Inferior parietal cortex (tissue), 1 donor: ENCODE results near the gene INTS1.
"Not testable (repeated sequence)": the region's sequence is repeated elsewhere in the genome, so short reads cannot be mapped to it uniquely, and the experiment has no call there.

Experiments used
- DNase-seq: peaks from one replicate; pipeline ENCODE4 v3.0.0-alpha.2; 2016; ENCODE audit errors: extremely low spot score

INTS1 gene

DNA sequence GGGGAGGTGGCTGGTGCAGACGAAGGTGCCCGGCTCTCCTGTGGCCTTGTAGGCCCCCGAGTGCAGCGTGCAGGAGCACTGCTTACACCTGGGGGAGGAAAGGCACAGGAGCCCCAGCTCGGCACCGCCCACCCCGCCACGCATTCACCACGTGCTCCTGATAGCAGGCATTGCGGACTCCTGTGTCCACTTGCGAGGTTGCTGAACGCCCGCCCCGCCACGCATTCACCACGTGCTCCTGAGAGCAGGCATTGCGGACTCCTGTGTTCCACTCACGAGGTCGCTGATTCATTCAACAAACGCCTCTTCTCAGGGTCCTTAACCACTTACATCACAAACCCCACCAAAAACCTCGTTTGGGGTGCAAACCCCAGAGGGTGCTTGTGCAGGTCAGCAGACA, 58.8 kb downstream of the INTS1 start:
- DNase-seq = no peak

DNA sequence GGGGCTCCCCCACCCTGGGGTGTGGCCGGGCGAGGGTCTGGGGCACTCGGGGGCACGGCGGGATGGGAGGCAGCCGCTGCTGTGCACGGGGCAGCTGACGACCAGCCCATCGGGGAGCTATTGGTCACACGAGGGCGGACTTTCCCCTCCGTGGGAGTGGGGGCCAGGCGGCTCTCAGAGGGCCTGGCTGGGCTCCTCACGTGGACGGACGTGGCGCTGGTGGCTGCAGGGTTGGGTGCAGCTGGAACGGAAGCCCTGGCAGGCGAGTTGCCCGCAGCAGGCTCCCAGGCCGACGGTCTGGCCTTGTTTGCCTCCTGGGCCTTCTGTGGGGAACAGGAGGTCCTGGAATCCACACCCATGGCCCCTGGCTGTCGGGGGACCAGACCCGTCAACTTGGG, 59.3 kb downstream of the INTS1 start:
- no peak for DNase-seq

DNA sequence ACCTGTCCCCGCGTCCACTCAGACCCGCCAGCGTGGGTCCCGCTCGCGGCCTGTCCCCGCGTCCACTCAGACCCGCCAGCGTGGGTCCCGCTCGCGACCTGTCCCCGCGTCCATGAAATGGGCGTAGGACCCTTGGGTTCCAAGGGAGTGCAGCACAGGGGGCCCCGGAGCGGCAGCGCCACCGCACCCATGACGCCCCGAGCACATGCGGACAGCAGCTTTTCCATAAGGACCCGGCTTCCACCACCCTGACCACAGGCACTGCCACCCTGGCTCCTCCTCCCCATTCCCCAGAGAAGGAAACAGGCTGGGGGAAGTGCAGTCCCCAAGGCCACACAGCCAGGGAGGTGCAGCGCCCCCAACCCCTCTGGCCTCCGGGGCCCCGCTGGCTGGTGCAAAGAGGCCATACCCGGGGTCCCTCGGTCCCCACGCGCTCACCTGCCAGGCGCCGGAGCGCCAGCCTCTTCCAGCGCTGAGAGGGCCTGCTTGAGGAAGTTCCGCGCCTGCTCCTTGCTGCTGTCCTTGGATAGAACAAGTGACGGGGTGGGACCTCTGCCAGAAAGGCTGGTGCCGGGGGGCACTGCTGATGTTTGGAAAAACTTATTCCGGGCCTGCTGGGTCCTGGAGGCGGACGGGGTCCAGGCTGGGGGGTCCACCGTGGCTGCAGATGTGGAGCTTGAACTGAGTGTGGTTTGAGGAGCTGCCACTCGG, 59.8 kb downstream of the INTS1 start:
- no peak for DNase-seq

DNA sequence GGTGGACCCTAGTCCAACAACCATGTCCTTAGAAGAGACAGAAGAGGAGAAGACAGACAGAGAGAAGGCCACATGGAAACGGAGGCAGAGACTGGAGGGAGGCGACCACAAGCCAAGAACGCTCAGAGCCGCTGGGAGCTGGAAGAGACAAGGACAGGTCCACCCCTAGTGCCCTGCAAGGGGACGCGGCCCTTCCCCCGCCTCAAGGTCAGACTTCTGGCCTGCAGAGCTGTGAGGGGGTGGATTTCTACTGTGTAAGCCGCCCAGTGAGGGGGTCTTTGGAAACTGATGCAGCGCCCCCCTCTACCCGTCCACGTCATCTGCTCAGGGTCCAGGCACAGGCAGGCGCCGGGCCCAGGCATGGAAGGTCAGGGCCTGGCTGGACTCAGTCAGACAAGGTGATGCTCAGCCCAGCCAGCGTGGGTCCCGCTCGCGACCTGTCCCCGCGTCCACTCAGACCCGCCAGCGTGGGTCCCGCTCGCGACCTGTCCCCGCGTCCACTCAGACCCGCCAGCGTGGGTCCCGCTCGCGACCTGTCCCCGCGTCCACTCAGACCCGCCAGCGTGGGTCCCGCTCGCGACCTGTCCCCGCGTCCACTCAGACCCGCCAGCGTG, 60.5 kb downstream of the INTS1 start:
- DNase-seq = not testable (repeated sequence)

DNA sequence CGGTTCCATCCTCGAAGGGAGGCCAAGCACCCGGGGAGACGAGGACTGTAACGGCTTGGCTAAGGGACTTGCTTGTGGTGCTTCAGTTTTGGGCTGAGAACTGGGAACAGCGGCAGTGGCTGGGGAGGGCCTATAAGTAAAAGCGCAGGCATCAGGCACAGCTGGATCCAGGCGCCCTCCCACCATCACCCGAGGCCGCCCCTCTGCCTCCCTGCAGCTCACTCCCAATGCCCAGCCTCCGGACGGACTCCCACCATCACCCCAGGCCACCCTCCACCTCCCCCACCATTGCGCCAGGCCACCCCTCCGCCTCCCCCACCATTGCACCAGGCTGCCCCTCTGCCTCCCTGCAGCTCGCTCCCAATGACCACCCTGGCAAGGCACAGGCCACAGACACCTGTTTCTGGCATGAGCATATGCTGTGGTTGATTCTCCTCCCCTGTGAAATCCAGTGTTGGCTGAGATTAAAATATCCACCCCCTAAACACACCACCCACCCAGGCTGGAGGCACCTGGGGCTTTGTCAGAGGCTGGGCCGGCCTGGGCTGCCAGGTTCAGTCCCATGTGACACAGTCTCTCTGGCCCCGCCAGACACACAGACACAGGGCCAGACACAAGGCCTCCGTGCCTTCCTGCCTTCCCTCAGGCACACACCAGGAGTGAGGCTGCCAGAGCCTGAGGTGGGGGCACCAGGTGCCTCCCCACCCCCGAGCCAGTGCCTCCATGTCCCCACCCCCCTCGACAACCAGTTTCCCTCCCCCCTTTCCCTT, 61.6 kb downstream of the INTS1 start:
- no peak for DNase-seq

DNA sequence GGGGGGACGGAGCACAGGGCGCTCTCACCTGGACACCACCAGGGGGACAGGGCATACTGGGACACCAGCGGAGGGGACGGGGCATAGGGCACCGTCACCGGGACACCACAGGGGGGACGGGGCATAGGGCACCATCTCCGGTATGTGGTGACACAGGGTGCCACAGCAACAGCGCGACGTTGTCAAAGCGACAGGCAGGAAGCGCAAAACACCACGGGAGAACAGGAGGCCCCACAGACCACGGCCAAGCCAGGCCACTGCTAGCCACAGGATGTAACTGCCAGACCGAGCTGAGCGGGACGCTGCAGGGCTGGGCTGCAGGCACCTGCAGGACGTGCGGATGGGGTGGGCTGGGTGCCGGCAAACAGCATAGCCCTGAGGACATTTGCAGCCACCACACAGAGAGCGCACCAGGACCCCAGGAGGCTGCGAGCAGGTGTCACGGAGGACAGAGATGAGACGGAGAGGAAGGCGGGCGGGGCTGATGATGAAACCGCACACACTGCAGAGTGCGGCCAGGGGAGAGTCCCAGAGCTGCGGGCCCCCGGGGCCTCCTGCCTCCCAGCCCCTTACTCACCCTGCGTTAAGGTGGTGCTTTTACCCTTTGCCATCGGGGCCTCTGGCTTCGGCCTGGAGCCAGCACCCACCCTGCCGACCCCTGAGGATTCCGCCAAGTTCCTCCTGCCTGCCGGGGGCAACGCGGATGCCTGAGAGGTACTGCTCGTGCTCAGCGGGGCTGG, 62.4 kb downstream of the INTS1 start:
- no peak for DNase-seq

DNA sequence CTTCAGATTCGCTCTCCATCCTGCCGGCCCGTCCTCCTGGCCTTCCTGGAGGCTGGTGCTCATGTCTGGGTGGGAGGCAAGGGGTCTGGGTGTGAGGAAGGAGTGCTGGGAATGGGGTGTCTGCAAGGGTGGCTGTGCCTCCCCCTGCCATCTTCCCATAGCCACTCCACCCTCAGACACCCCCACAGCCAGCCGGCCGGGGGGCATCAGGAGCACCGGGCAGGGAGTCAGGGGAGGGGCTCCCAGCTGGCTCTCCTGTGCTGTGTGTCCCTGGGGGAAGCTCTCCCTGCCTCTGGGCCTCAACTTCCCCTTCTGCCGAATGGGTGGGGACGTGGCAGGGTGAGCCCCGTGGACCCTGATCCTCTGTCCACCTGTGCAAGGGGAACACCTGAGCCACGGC, 63.6 kb downstream of the INTS1 start:
- DNase-seq = no peak

DNA sequence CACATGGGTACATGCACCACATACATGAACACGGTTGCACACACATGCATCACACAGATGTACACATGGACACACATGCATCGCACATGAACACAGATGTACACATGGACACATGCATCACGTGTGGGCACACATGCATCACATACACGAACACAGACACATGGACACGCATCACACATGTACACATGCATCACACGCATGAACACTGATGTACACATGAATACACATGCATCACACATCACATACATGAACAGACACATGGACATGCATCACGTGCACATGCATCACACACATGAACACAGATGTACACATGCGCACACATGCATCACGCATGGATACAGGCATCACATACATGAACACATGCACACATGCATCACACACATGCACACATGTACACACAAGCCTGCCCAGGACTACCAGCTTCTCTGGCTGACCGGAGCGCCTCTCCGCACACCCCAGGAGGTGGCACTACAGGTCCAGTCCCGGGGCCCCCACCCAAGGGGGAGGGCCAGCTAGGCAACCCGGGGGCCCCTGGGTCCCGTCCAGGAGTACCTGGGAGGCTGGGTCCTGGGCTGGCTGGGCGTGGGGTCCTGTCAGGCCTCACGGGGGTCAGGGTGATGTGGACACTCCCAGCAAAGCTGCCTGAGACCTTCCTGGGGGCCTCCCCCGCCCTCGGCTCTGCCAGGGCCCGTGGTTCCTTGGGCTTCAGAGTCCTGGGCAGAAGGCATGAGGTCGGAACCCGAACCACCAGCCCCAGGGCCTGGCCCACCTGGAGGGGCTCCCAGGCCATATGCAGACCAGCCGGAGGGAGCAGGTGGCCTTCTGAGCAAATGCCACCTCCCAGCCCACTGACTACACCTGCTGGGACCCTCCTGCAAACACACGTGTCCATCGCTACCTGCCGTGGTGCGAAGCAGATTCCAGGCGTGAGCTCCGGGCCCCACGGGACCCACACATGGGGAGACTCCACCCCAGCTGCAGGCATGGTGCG, 64.5 kb downstream of the INTS1 start:
- no peak for DNase-seq

DNA sequence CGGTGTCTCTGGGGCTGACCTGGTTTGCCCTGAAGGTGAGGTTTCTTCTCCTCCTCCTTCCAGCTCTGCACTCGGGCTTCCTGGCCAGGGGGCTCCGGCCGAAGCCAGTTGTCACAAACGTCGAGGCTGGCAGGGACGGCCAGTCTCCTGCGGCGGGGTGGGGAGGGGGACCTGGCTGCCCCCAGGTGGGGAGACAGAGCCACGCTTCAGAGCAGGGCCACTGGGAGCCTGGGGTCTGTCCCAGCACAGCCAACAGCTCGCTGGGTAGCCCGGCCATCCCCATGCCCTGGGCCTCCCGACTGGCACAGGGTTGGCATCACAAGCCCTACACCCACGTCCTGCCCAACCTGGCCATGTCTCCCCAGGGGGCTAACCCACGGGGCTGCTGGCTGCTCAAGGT, 65.4 kb downstream of the INTS1 start:
- DNase-seq = no peak

DNA sequence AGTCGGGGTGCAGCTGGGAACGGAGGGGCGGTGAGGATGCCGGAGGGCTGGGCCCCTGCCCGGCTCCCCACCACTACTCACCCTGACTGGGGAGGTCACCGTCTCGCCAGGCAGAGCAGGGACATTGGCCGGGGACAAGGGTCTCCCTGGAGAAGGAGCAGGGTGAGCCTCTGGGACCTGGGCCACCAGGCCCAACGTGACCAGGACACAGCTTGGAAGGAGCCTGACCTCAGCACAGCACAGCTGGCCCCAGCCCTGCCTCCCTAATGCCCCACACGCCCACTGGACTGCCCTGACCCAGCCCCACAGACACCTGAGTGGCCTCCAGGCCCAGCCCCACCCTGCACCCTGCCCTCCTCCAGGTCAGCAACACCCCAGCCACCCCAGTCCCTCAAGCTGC, 66.0 kb downstream of the INTS1 start:
- DNase-seq = no peak

DNA sequence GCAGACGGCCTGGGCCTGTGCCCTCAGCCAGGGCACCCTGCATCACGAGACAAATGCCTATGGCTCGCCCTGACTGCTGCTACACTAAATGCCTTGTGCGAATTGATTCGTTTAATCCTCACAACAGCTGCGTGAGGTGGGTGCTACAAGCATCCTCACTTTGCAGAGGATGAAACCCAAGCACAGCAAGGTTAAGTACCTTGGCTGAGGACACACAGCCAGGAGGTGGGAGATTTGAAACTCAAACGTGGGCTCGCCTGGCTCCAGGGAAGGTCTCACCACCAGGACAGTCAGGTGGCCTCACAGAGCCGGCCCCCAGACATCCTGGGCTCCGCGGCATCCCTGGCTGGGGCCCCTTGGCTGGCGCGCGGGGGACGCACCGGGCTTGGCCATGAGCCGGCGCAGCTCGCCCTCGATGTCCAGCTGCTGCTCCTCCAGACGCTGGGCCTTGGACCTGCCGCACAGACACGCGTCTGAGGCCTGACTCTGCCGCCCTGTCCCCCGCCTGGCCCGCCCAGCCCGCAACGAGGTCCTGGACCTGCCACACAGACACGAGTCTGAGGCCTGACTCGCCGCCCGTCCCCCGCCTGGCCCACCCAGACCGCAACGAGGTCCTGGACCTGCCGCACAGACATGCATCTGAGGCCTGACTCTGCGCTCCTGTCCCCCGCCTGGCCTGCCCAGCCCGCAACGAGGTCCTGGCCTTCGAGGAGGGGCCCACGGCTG, 66.9 kb downstream of the INTS1 start:
- DNase-seq = no peak

DNA sequence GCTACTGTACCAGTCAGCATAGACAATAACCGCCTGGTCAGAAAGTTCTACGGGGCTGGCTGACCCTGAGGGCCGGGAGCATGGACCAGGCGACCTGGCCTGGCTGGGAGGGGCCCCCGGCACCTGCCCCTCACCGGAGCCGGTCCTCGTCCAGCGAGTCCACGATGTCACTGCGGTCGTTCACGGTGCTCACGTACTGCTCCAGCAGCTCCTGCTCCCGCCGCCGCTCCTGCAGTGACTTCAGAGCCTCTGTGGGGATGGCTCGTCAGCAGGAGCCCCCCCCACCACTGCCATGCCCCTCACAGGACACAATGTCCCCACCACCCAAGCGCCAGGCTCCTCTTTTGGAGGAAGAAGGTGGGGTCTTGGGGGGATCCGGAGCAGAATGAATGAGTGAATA, 67.6 kb downstream of the INTS1 start:
- DNase-seq = no peak

DNA sequence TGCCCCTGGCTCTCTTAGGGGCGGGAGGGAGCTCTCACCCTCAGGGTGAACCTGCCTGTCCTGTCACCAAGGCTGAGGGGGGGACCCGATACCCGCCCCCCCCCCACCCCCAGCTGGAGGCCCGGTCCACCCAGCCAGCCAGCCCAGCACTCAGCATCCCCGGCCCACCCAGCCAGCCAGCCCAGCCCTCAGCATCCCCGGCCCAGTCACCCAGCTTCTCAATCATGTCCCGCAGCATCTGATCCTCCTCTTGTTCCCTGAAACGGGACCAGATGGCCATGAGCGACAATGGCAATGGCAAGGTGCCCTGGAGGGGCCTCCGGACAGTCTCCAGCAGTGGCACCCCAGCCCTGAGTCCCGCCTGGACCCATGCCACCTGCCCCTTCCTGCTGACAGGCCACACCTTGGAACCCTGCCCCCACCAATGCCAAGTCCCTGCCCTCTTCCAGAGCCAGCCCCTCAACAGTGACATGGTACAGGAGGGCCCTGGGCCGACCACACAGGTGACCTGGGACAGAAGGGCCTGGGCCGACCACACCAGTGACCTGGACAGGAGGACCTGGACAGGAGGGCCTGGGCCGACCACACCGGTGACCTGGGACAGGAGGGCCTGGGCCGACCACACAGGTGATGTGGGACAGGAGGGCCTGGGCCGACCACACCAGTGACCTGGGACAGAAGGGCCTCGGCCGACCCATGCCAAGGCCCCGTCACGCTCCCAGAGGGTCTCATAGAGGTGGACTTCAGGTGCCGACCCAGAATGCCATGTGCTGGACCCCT, 69.1 kb downstream of the INTS1 start:
- no peak for DNase-seq

DNA sequence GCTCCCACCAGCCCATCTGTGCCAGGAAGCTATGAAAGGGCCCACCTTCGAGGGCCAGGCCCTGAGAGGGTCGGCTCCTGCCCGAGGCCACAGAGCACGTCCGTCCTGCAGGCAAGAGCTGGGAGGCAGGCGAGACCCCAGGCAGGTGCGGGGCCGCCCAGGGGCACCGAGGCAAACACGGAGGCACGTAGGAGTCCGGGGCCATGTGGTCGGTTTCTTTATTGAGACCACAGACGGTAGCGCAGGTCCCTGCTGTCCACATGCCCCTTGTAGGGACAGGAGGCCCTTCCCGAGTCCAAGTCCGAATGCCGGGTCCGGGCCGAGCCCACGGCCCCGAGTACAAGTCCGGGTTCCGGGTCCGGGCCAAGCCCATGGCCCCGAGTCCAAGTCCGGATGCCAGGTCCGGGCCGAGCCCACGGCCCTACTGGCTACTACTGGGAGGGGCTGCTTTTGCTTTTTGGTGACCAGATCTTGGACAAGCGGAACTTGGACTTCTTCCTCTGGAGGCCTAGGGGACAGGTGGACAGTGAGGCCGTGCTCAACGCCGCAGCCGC, 69.9 kb downstream of the INTS1 start:
- DNase-seq = no peak

DNA sequence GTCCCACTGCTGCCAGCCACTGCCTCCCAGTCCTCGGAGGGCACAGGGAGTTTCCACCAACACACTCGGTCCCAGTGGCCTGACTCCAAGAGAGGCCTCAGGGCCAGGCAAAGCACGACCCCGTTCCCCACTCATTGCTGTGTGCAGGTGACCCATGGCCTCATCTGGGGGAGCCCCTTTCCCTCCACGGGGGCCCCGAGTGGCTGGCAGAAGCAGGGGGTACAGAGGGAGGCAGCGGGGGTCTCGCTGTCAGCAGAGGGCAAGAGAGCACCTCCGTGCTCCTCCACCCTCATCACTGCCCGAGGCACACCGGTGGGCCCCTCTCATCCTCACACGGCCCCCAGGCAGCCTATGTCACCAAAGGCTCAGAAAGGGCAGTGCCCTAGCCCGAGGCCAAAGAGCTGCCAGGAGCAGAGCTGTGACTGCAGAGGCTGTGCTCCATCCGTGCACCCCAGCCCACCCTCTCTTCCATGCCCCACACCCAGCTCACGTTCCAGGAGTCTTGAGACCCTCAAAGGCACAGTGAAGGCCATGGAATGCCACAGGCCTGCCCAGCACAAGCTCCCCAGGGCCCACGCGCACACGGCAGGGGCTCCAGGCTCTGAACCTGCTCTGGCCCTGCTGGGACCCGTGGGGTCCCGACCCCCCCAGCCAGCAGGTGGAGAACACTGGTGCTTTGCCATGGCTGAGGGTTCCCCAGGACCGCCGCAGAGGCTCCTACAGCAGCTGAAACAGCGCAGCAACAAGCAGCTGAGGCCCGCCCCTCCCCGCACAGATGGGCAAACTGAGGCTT, 70.9 kb downstream of the INTS1 start:
- DNase-seq = no peak

DNA sequence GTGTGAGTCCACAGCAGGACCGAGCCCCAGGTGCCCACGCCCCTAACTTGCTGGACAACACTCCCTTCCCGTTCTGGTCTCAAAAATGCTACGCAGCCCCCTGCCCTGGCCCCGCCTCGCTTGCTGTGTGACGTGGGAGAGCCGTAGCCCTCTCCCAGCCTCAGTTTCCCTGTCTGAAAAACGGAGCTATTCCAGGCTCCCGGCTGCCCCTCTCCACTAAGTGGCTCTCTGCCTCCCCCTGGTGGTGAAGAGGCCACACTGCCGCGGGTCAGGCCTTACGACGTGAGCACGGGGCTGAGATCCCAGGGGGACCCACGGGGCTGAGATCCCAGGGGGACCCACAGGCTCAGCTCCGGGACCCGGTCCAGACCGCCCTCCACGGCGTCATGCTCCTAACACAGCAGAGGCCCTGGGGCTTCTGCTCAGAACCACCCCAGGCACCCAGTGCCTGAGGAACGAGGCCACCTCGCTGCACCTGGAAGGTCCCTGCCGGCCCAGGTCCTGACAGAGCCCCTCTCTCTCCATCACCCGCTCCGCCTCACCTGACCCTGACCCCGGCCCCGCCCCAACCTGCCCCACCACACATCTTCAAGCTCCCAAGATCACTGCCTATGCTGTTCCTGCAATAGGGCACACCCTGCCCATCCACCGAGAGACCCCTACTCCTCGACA, 71.6 kb downstream of the INTS1 start:
- DNase-seq = peak; percentile 77

DNA sequence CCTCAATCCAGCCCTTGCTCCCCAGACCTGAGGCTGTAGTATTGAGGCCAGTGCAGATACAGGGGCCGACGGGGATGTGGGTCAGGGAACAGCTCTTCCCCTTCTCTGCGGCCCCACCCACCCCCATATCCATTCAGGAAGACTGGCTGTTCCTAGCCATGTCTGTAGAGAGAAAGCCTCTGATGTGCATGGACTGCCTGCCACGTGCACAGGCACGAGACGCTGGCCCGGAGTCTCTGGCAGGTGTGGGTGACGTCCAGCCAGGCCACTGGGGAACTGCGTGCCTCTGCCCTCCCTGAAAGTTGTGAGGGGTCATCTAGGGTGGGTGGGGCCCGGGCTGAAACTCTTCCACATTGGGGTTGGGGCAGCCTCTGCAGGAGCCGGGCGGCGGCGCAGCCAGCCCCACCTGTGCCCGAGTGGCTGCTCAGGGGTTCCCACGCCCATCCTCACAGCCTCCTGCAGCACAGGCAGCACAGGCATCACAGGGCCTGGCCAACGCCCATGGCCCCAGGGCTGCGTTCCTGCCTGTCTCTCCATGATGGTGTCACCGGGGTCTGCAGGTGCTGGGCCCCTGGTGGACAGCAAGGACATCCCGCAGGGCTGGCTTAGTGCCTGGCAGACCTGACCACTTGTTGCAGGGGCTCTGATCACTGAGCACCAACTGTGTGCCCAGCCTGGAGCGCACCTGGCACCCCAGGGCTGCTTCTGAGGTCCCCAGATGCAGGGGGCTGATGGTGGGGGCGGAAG, 72.4 kb downstream of the INTS1 start:
- DNase-seq = no peak
